Measurements from ENCODE around the gene TTLL13. TPM values are rescaled to one million over a fixed set of nuclear protein-coding genes. Genes with fewer than 3 reads are reported as not detected.
"Not testable (repeated sequence)": the region's sequence is repeated elsewhere in the genome, so short reads cannot be mapped to it uniquely, and the experiment has no call there.

Gene TTLL13
- total RNA-seq, 4 donors from 2014 or later, result 0.63 TPM; not detected in 3

DNA sequence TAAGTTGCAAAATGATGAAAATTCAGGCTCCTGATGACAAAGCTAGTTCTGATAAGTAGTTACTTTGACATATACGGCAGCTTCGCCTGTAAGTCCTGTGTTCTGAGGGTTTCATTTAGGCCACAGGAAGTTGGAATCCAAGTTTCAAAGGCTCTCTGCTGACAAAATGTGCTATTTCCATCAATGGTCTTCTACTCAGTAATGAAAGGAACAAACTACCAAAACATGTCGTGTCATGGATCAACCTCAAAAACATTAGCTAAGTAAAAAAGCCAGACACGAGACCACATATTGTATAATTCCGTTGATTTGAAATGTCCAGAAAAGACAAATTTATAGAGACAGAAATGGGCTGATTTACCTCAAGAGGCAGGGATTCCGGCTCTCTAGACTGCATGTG, 38.6 kb downstream of the TTLL13 start:
- H3K4me3 ChIP-seq (ENCODE audit: low read depth, poor library complexity, severe bottlenecking), result no peak overlapping the region
- DNase-seq (ENCODE audit: low spot score in 2 of 2), result no peak
- intact Hi-C loops (cut with DNase I; ENCODE audit: low total_unique reads), result no loop called here
- no peak for TF ChIP-seq POLR2A (IDR thresholded peaks at IDR 0.05)
- TF ChIP-seq, protein P1, sequence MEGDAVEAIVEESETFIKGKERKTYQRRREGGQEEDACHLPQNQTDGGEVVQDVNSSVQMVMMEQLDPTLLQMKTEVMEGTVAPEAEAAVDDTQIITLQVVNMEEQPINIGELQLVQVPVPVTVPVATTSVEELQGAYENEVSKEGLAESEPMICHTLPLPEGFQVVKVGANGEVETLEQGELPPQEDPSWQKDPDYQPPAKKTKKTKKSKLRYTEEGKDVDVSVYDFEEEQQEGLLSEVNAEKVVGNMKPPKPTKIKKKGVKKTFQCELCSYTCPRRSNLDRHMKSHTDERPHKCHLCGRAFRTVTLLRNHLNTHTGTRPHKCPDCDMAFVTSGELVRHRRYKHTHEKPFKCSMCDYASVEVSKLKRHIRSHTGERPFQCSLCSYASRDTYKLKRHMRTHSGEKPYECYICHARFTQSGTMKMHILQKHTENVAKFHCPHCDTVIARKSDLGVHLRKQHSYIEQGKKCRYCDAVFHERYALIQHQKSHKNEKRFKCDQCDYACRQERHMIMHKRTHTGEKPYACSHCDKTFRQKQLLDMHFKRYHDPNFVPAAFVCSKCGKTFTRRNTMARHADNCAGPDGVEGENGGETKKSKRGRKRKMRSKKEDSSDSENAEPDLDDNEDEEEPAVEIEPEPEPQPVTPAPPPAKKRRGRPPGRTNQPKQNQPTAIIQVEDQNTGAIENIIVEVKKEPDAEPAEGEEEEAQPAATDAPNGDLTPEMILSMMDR (IDR thresholded peaks at IDR 0.05), result no peak
- 87% methylated on average over 6 of the region's 6 CpGs for WGBS, 2 donors

DNA sequence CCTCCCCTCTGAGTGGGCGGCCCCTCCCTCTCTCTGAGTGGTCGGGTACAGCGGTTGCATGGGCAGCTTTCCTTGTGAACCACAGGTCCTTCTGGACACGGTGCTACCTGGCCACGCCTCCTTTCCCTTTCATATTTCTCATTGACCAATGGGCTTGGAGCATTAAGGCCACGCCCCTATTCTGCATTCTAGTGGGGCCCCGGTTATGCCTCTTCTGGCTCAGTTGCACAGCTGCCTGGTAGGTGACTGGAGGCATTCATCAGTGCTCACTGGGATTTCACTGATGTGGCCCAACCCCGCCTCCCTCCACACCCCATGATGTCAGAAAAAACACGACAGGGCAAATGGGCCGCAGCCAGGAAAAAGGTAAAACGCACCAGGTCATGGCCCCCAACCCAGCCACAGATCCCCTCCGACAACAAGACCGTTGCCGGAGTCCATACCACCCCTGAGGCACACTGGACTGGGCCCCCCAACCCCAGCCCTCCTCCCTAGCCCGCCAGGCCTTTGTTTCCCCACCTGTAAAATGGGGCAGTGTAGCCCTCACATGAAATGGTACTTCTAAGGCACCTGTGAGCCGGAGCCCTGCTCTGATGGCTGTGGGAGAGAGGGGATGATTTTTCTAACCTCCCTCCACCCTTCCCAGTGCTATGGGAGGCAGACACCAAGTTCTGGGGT, 42.5 kb downstream of the TTLL13 start:
- no peak for DNase-seq (ENCODE audit: low spot score in 2 of 2)
- WGBS, 2 donors, result 73 to 78% methylated on average over 16 of the region's 16 CpGs
- TF ChIP-seq, protein P1 (IDR thresholded peaks at IDR 0.05), result no peak
- no peak for TF ChIP-seq POLR2A (IDR thresholded peaks at IDR 0.05)
- intact Hi-C loops (cut with DNase I; ENCODE audit: low total_unique reads), result no loop called here
- no peak overlapping the region for H3K4me3 ChIP-seq (ENCODE audit: low read depth, poor library complexity, severe bottlenecking)

DNA sequence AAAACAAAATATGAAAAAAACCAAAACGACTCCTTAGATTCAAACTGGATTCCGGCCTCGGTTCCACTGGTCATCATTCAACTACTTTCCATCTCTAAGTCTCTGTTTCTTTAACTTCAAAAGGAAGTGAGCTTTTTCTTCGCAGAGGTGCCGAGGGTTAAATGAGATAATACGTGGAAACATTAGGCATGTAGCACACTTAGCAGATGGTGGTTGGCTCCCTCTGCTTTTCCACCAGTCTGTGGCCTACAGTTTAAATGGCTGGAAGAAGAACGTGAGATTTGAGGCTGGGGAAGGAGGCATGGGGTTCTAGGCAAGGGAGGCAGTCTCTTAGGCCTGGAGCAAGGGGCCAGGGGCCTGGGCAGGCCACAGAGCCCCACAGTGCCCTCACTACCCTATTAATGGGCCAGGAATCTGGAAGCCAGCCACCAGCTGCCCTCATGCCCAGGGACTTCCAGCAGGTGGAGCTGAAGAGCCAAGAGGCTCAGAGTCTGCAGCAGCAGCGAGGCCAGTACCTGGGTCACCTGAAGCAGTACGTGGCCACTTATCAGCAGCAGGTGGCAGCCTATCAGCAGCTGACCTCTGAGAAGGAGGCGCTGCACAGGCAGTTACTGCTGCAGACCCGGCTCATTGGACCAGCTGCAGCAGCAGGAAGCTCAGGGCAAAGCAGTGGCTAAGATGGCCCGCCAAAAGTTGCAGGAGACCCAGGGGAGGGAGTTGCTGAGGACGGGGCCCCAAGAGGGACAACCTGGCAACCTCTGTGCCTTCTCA, 43.9 kb downstream of the TTLL13 start:
- 44 to 60% methylated on average over 11 of the region's 13 CpGs for WGBS, 2 donors

DNA sequence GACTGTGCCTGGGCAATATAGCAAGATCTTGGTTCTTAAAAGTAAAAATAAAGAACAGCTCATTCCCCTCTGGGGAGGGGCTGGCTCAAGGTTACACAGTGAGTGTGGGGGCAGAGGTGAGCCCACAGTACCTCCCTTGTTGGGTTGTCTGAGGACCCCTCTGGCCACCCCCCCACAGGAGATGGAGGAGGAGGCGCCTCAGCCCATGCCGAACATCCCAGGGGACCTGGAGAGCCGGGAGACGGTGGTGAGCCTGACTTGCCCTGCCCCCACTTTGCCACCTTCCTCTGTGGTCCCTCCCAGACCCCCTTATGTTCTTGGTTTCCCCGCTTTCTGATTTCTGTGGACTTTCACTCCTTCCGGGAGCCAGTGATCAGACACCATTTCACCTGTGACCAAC, 44.8 kb downstream of the TTLL13 start:
- WGBS, 2 donors, result 76% methylated on average over 6 of the region's 6 CpGs
- TF ChIP-seq POLR2A (IDR thresholded peaks at IDR 0.05), result no peak
- TF ChIP-seq, protein P1 (IDR thresholded peaks at IDR 0.05), result no peak
- intact Hi-C loops (cut with DNase I; ENCODE audit: low total_unique reads), result no loop called here

More for the DNA sequence above, 43.9 kb downstream of the TTLL13 start:
- TF ChIP-seq, protein P1 (IDR thresholded peaks at IDR 0.05), result peak in 1 of 3 donors; percentile 50
- peak; percentile 61 to 92 for DNase-seq (ENCODE audit: low spot score in 2 of 2)
- H3K4me3 ChIP-seq (ENCODE audit: low read depth, poor library complexity, severe bottlenecking); intact Hi-C loops (cut with DNase I; ENCODE audit: low total_unique reads): not testable (repeated sequence)

DNA sequence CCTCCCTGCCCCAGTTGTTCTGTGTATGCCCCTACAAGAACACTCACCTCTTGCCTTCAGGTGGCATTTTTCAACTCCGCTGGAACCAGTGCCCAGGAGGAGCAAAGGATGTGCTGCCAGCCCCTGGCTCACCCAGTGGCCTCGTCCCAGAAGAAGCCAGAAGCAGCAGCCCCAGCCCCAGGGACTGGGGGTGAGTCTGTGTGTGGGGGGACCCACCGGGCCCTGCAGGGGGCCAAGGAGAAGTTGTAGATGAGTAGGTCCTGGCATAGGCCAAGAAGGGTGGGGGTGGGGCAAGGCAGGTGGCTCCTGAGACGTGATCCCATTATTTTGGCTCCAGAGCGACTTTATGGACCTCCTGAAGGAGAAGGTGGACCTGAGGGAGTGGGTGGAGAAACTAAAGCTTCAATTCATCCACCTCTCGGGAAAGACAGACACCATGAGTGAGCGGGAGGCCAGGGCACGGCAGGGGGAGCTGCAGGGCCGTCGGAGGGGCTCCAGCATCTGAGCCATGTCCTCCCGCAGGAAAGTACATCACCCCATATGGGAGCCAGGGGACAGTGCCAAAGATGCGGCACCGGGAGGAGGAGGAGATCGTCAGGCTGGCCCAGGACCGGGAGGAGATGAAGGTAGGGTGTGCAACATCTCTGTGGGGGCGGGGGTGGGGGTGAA, 45.4 kb downstream of the TTLL13 start:
- H3K4me3 ChIP-seq (ENCODE audit: low read depth, poor library complexity, severe bottlenecking), result no peak overlapping the region
- no peak for TF ChIP-seq POLR2A (IDR thresholded peaks at IDR 0.05)
- TF ChIP-seq, protein P1 (IDR thresholded peaks at IDR 0.05), result no peak
- peak in 1 of 2 donors; percentile 83 for DNase-seq (ENCODE audit: low spot score in 2 of 2)
- WGBS, 2 donors, result 52 to 70% methylated on average over 16 of the region's 16 CpGs
- intact Hi-C loops (cut with DNase I; ENCODE audit: low total_unique reads), result no loop called here

More for the DNA sequence above, 44.8 kb downstream of the TTLL13 start:
- DNase-seq (ENCODE audit: low spot score in 2 of 2), result no peak
- no peak overlapping the region for H3K4me3 ChIP-seq (ENCODE audit: low read depth, poor library complexity, severe bottlenecking)

Measured in lower leg skin (tissue), 4 donors.